Measurements from ENCODE around the gene ZNF683.

Gene ZNF683

GRCh38 chr1:26344147-26344920, 28.2 kb downstream of the ZNF683 start:
- TF ChIP-seq POLR2A (IDR thresholded peaks at IDR 0.05; ENCODE audit: extremely low read depth, insufficient read length) (no peak), CTCF (IDR thresholded peaks at IDR 0.05; ENCODE audit: low read depth, low read length) (no peak), MYC (IDR thresholded peaks at IDR 0.05; ENCODE audit: low read depth, low read length) (no peak), MAX (IDR thresholded peaks at IDR 0.05; ENCODE audit: low read depth, low read length) (no peak)
- no peak for DNase-seq (ENCODE audit: low read depth)
- H3K4me3 ChIP-seq (ENCODE audit: low read depth, low read length), result no peak overlapping the region

- DNase-seq (ENCODE audit: low read depth), result no peak
- H3K4me3 ChIP-seq (ENCODE audit: low read depth, low read length), result no peak overlapping the region
- TF ChIP-seq MAX (IDR thresholded peaks at IDR 0.05; ENCODE audit: low read depth, low read length) (no peak), POLR2A (IDR thresholded peaks at IDR 0.05; ENCODE audit: extremely low read depth, insufficient read length) (no peak), CTCF (IDR thresholded peaks at IDR 0.05; ENCODE audit: low read depth, low read length) (no peak), MYC (IDR thresholded peaks at IDR 0.05; ENCODE audit: low read depth, low read length) (no peak)
These were observed 32.5 kb downstream of the ZNF683 start for GRCh38 chr1:26340047-26340481.

- DNase-seq (ENCODE audit: low read depth), result no peak
- no peak overlapping the region for H3K4me3 ChIP-seq (ENCODE audit: low read depth, low read length)
- TF ChIP-seq MYC (IDR thresholded peaks at IDR 0.05; ENCODE audit: low read depth, low read length), result no peak
- TF ChIP-seq MAX (IDR thresholded peaks at IDR 0.05; ENCODE audit: low read depth, low read length), result no peak
- no peak for TF ChIP-seq POLR2A (IDR thresholded peaks at IDR 0.05; ENCODE audit: extremely low read depth, insufficient read length)
- TF ChIP-seq CTCF (IDR thresholded peaks at IDR 0.05; ENCODE audit: low read depth, low read length), result no peak
These were observed 33.9 kb downstream of the ZNF683 start for GRCh38 chr1:26338670-26339069.

- no peak for DNase-seq (ENCODE audit: low read depth)
- H3K4me3 ChIP-seq (ENCODE audit: low read depth, low read length), result no peak overlapping the region
- TF ChIP-seq CTCF (IDR thresholded peaks at IDR 0.05; ENCODE audit: low read depth, low read length) (no peak), MYC (IDR thresholded peaks at IDR 0.05; ENCODE audit: low read depth, low read length) (no peak), POLR2A (IDR thresholded peaks at IDR 0.05; ENCODE audit: extremely low read depth, insufficient read length) (no peak), MAX (IDR thresholded peaks at IDR 0.05; ENCODE audit: low read depth, low read length) (no peak)
These were observed 34.9 kb downstream of the ZNF683 start for GRCh38 chr1:26337625-26338024.

GRCh38 chr1:26337206-26337535, 35.4 kb downstream of the ZNF683 start:
- no peak for DNase-seq (ENCODE audit: low read depth)
- H3K4me3 ChIP-seq (ENCODE audit: low read depth, low read length), result no peak overlapping the region
- TF ChIP-seq MYC (IDR thresholded peaks at IDR 0.05; ENCODE audit: low read depth, low read length) (no peak), POLR2A (IDR thresholded peaks at IDR 0.05; ENCODE audit: extremely low read depth, insufficient read length) (no peak), CTCF (IDR thresholded peaks at IDR 0.05; ENCODE audit: low read depth, low read length) (no peak), MAX (IDR thresholded peaks at IDR 0.05; ENCODE audit: low read depth, low read length) (no peak)

Measured in NB4 (cell line).